KMS-11 (cell line): ENCODE results near the gene LUZP1.

Experiments used
- H2AFZ ChIP-seq: fragments of 200-600 bp; sonication (generic); 2 replicates; pipeline ENCODE4 v1.6.1; 2016; ENCODE audit warnings: antibody characterized with exemption, mixed run types, low read depth
- H3K27ac ChIP-seq: fragments of 200-600 bp; sonication (generic); 2 replicates; pipeline ENCODE4 v1.6.1; 2016; ENCODE audit warnings: mild to moderate bottlenecking, mixed run types
- H3K27me3 ChIP-seq: fragments of 200-600 bp; sonication (generic); 2 replicates; pipeline ENCODE4 v1.6.1; 2017; ENCODE audit warnings: mild to moderate bottlenecking, low read depth, mixed run types, moderate library complexity; ENCODE audit not compliant: insufficient read depth
- H3K36me3 ChIP-seq: fragments of 200-600 bp; sonication (generic); 2 replicates; pipeline ENCODE4 v1.6.1; 2017; ENCODE audit warnings: mild to moderate bottlenecking, mixed run types; ENCODE audit not compliant: insufficient read depth
- H3K4me1 ChIP-seq: fragments of 200-600 bp; sonication (generic); 2 replicates; pipeline ENCODE4 v1.6.1; 2016; ENCODE audit warnings: mild to moderate bottlenecking, low read depth, mixed run types; ENCODE audit not compliant: poor library complexity, severe bottlenecking
- H3K4me2 ChIP-seq: fragments of 200-600 bp; sonication (generic); 2 replicates; pipeline ENCODE4 v1.7.0; 2016; ENCODE audit warnings: mild to moderate bottlenecking, mixed run types
- H3K4me3 ChIP-seq: fragments of 200-600 bp; sonication (generic); IDR thresholded peaks from 2 replicates; pipeline ENCODE4 v1.6.1; 2017; ENCODE audit warnings: low read depth, low read length, mixed read lengths; ENCODE audit not compliant: insufficient read depth
- H3K79me2 ChIP-seq: fragments of 200-600 bp; sonication (generic); 2 replicates; pipeline ENCODE4 v1.6.1; 2016; ENCODE audit warnings: low read depth, mixed run types; ENCODE audit not compliant: insufficient read depth
- H3K9ac ChIP-seq: fragments of 200-600 bp; sonication (generic); 2 replicates; pipeline ENCODE4 v1.6.1; 2016; ENCODE audit warnings: mild to moderate bottlenecking, mixed run types
- H4K20me1 ChIP-seq: fragments of 200-600 bp; sonication (generic); 2 replicates; pipeline ENCODE4 v1.6.1; 2016; ENCODE audit warnings: mild to moderate bottlenecking, mixed run types; ENCODE audit not compliant: insufficient read depth
- CTCF ChIP-seq: fragments of 200-600 bp; sonication (generic); conservative IDR thresholded peaks from 2 replicates; pipeline ENCODE4 v1.6.1; 2017; ENCODE audit warnings: low read depth, mild to moderate bottlenecking, antibody characterized with exemption, low read length, moderate library complexity, mixed read lengths

Gene LUZP1

GRCh38 chr1:23134055-23134454, 34.6 kb downstream of the LUZP1 start:
- Histone ChIP-seq H3K27me3 (no peaks in the 10 kb centered on the region), H3K4me2 (no peak overlapping the region), H4K20me1 (no peaks in the 10 kb centered on the region), H3K79me2 (no peaks in the 10 kb centered on the region; the same call in 1 of the 2 replicates), H3K36me3 (no peaks in the 10 kb centered on the region), H3K4me1 (no peaks in the 10 kb centered on the region), H3K9ac (no peak overlapping the region), H3K4me3 (no peak overlapping the region), H2AFZ (no peak overlapping the region), H3K27ac (no peak overlapping the region)
- no peak for TF ChIP-seq CTCF

DNA sequence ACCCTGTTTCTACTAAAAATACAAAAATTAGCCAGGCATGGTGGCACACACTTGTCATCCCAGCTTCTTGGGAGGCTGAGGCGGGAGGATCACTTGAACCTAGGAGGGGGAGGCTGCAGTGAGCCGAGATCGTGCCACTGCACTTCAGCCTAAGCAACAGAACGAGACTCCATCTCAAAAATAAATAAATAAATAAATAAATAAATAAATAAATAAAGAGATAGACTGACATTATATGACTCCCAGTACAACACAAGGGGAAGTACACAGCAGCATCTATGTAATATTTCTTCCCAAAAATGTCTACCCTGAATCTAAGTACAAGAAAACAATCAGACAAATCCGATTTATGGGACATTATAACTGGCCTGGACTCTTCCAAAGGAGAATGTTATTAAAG, 35.1 kb downstream of the LUZP1 start:
- no peak overlapping the region for H3K4me2 ChIP-seq
- H4K20me1 ChIP-seq, result no peaks in the 10 kb centered on the region
- H3K36me3 ChIP-seq, result no peaks in the 10 kb centered on the region
- H3K9ac ChIP-seq, result no peak overlapping the region
- no peak overlapping the region for H2AFZ ChIP-seq
- no peaks in the 10 kb centered on the region for H3K4me1 ChIP-seq
- H3K27ac ChIP-seq, result no peak overlapping the region
- H3K27me3 ChIP-seq, result no peaks in the 10 kb centered on the region
- H3K79me2 ChIP-seq, result no peaks in the 10 kb centered on the region; the same call in 1 of the 2 replicates
- TF ChIP-seq CTCF, result no peak
- H3K4me3 ChIP-seq, result no peak overlapping the region

- no peak overlapping the region for H3K4me2 ChIP-seq
- H3K36me3 ChIP-seq, result no peaks in the 10 kb centered on the region
- H3K9ac ChIP-seq, result no peak overlapping the region
- no peaks in the 10 kb centered on the region for H4K20me1 ChIP-seq
- no peak overlapping the region for H3K4me3 ChIP-seq
- H3K79me2 ChIP-seq, result no peaks in the 10 kb centered on the region
- no peak overlapping the region for H2AFZ ChIP-seq
- no peaks in the 10 kb centered on the region for H3K27me3 ChIP-seq
- H3K27ac ChIP-seq, result no peak overlapping the region
- no peak for TF ChIP-seq CTCF
- H3K4me1 ChIP-seq, result no peaks in the 10 kb centered on the region
Measured at GRCh38 chr1:23132033-23132432, 36.6 kb downstream of the LUZP1 start.

DNA sequence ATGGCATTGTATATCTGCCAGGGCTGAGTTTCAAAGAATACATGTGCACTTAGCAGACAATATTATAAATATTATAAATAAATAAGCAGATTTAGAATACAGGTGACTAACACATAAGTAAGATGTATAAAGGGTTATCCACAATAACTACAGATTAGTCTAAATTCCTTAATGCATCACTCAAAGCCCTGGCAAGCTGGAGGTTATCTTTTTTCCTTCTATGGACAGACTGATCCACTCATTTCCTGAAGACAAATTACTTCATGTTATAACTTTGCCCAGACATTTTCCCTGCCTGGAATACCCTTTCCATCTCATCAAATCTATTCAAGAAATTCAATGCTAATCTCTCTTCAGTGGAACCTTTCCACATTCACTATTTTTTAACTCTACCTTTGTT, 38.8 kb downstream of the LUZP1 start:
- no peaks in the 10 kb centered on the region for H3K79me2 ChIP-seq
- H3K27ac ChIP-seq, result no peak overlapping the region
- no peaks in the 10 kb centered on the region for H3K27me3 ChIP-seq
- no peaks in the 10 kb centered on the region for H4K20me1 ChIP-seq
- no peak overlapping the region for H3K4me2 ChIP-seq
- H3K4me1 ChIP-seq, result peaks cover 13% of the 10 kb centered on the region
- no peak overlapping the region for H2AFZ ChIP-seq
- no peak overlapping the region for H3K9ac ChIP-seq
- H3K36me3 ChIP-seq, result no peaks in the 10 kb centered on the region
- TF ChIP-seq CTCF, result no peak
- no peak overlapping the region for H3K4me3 ChIP-seq
